ENCODE data around the gene CCDC92. TPM values are rescaled to one million over a fixed set of nuclear protein-coding genes. Genes with fewer than 3 reads are reported as not detected.

Gene CCDC92
- total and polyA plus RNA-seq, 2 of the 13 experiments (the other 11 are each of a cell fraction or from before 2014, with no cell fraction given): 5.4 to 14.7 TPM

DNA sequence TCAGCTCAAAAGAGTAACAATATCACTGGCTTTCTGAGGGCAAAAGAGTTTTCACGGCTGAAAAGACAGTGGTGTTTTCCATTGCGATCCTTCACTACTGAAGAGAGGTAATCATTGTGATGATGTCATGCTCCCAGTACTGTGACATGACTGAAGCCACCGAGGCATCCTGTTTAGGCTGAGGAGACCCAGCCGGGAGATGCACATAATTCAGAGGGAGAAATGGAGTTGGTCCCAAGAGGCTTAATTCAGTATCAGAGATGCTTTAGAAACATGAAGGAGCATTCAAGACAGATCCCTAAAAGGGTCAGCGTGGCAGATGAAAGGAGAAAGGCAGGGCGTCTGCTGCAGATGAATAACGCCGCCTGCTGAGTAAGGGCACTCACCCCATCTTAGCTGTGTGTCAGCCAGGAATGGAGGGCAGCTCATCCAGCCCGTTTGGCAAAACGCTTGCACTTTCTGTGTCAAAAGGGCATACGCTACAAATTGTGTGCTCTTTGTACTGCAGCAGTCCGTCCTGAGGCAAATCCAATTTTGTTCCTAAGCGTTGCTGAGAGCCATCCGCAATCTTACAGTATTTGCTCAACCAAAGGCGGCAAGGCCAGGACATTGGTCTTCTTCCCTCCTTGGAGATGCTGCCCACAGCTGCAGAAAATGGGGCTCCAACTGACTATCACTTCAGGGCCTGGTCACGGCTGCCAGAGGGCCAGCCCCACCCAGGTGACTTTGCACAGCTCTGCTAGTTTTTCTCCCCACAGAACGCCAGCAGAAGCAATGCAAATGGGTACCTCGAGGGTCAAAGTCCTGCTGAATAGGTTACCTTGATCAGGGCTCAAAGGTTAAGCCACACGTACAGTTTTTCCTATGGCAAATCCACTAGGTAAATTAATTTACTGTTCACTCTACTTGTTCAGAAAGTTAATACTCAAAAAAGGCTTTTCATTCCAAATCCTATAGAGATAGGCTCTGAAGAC is 23.5 kb downstream of the CCDC92 start (continued):
- TF ChIP-seq, protein P1, sequence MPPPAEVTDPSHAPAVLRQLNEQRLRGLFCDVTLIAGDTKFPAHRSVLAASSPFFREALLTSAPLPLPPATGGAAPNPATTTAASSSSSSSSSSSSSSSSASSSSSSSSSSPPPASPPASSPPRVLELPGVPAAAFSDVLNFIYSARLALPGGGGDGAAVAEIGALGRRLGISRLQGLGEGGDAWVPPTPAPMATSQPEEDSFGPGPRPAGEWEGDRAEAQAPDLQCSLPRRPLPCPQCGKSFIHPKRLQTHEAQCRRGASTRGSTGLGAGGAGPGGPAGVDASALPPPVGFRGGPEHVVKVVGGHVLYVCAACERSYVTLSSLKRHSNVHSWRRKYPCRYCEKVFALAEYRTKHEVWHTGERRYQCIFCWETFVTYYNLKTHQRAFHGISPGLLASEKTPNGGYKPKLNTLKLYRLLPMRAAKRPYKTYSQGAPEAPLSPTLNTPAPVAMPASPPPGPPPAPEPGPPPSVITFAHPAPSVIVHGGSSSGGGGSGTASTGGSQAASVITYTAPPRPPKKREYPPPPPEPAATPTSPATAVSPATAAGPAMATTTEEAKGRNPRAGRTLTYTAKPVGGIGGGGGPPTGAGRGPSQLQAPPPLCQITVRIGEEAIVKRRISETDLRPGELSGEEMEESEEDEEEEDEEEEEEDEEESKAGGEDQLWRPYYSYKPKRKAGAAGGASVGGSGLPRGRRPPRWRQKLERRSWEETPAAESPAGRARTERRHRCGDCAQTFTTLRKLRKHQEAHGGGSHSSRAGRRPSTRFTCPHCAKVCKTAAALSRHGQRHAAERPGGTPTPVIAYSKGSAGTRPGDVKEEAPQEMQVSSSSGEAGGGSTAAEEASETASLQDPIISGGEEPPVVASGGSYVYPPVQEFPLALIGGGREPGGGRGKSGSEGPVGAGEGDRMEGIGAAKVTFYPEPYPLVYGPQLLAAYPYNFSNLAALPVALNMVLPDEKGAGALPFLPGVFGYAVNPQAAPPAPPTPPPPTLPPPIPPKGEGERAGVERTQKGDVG (CRISPR knock-in tag; IDR thresholded peaks at IDR 0.05; ENCODE audit: borderline replicate concordance): 0 out of 2 replicates have a peak, but pooled peaks have one; percentile 63
- TF ChIP-seq KDM5B (CRISPR knock-in tag; IDR thresholded peaks at IDR 0.05; ENCODE audit: borderline replicate concordance) (peak; percentile 76; the same call in 1 of the 2 replicates), ONECUT2 (CRISPR knock-in tag; IDR thresholded peaks at IDR 0.05) (no peak), ZNF792 (CRISPR knock-in tag; IDR thresholded peaks at IDR 0.05) (no peak), BCL6 (CRISPR knock-in tag; IDR thresholded peaks at IDR 0.05) (no peak), FOXP1 (IDR thresholded peaks at IDR 0.05) (no peak), FOXP1 (CRISPR knock-in tag; IDR thresholded peaks at IDR 0.05) (no peak), ZFP36L2 (CRISPR knock-in tag; IDR thresholded peaks at IDR 0.05) (no peak), SMC3 (IDR thresholded peaks at IDR 0.05; ENCODE audit: low read length) (no peak), ZNF318 (CRISPR knock-in tag; IDR thresholded peaks at IDR 0.05) (no peak), KLF13 (CRISPR knock-in tag; IDR thresholded peaks at IDR 0.05) (no peak), RAD21 (CRISPR knock-in tag; IDR thresholded peaks at IDR 0.05) (no peak), SAP130 (CRISPR knock-in tag; IDR thresholded peaks at IDR 0.05; ENCODE audit: low read depth) (peak; percentile 62), CREB1 (IDR thresholded peaks at IDR 0.05) (peak; percentile 59), CREB1 (CRISPR knock-in tag; IDR thresholded peaks at IDR 0.05) (no peak), ZBTB42 (CRISPR knock-in tag; IDR thresholded peaks at IDR 0.05) (no peak), ZNF549 (CRISPR knock-in tag; IDR thresholded peaks at IDR 0.05) (no peak), HOXA3 (CRISPR knock-in tag; IDR thresholded peaks at IDR 0.05) (peak; percentile 19; the same call in 1 of the 2 replicates)
- TF ChIP-seq, protein P2, sequence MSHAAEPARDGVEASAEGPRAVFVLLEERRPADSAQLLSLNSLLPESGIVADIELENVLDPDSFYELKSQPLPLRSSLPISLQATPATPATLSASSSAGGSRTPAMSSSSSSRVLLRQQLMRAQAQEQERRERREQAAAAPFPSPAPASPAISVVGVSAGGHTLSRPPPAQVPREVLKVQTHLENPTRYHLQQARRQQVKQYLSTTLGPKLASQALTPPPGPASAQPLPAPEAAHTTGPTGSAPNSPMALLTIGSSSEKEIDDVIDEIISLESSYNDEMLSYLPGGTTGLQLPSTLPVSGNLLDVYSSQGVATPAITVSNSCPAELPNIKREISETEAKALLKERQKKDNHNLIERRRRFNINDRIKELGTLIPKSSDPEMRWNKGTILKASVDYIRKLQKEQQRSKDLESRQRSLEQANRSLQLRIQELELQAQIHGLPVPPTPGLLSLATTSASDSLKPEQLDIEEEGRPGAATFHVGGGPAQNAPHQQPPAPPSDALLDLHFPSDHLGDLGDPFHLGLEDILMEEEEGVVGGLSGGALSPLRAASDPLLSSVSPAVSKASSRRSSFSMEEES (CRISPR knock-in tag; IDR thresholded peaks at IDR 0.05): no peak

Data from HepG2 (cell line).